Endothelial cell (in vitro differentiated cells): Measurements from ENCODE around the gene OTULINL. TPM values are rescaled to one million over a fixed set of nuclear protein-coding genes. Genes with fewer than 3 reads are reported as not detected.

Experiments
- DNase-seq: peaks from one replicate; pipeline ENCODE4 v3.0.0; 2021; ENCODE audit warnings: low spot score
- H3K27ac Mint-ChIP-seq: one replicate; pipeline ENCODE4 v1.8.0; 2021; ENCODE audit warnings: mixed read lengths, inconsistent platforms; ENCODE audit not compliant: unreplicated experiment
- H3K27me3 Mint-ChIP-seq: one replicate; pipeline ENCODE4 v1.8.0; 2021; ENCODE audit warnings: mild to moderate bottlenecking, moderate library complexity, mixed read lengths, inconsistent platforms; ENCODE audit not compliant: unreplicated experiment
- H3K36me3 Mint-ChIP-seq: one replicate; pipeline ENCODE4 v1.8.0; 2021; ENCODE audit warnings: mild to moderate bottlenecking, low read depth, mixed read lengths, inconsistent platforms; ENCODE audit not compliant: unreplicated experiment
- H3K4me1 Mint-ChIP-seq: one replicate; pipeline ENCODE4 v1.8.0; 2021; ENCODE audit warnings: mild to moderate bottlenecking, mixed read lengths, inconsistent platforms; ENCODE audit not compliant: unreplicated experiment
- H3K4me3 Mint-ChIP-seq: one replicate; pipeline ENCODE4 v1.8.0; 2021; ENCODE audit warnings: mild to moderate bottlenecking, mixed read lengths, inconsistent platforms; ENCODE audit not compliant: unreplicated experiment
- H3K9me3 Mint-ChIP-seq: one replicate; pipeline ENCODE4 v1.8.0; 2021; ENCODE audit warnings: mixed read lengths, inconsistent platforms; ENCODE audit not compliant: unreplicated experiment
- long read RNA-seq: library from polyadenylated mRNA; unstranded; transcript quantifications from one replicate; pipeline ENCODE4 v2.0.0, GENCODE V29; 2020; ENCODE audit not compliant: unreplicated experiment
- total RNA-seq: library from RNA; stranded (reverse); fragmentation: NEBNext Ultra II Directional; extraction: Animal tissue kit (Norgen Biotek cat#: 25700); gene quantifications from one replicate; pipeline ENCODE4 v1.2.1, GENCODE V29; 2021; ENCODE audit not compliant: unreplicated experiment
- TF ChIP-seq, protein P1 (sequence below): fragments of 200-600 bp; sonication (generic); IDR thresholded peaks from one replicate; pipeline ENCODE4 v1.5.0; 2021; ENCODE audit warnings: antibody characterized with exemption; ENCODE audit not compliant: unreplicated experiment

Gene OTULINL
- total RNA-seq: 5.8 TPM
- long read RNA-seq, partial matches to known transcripts: 0 of 5 reads
- long read RNA-seq, other reads (novel, unspliced or antisense): 2 of 5 reads

DNA sequence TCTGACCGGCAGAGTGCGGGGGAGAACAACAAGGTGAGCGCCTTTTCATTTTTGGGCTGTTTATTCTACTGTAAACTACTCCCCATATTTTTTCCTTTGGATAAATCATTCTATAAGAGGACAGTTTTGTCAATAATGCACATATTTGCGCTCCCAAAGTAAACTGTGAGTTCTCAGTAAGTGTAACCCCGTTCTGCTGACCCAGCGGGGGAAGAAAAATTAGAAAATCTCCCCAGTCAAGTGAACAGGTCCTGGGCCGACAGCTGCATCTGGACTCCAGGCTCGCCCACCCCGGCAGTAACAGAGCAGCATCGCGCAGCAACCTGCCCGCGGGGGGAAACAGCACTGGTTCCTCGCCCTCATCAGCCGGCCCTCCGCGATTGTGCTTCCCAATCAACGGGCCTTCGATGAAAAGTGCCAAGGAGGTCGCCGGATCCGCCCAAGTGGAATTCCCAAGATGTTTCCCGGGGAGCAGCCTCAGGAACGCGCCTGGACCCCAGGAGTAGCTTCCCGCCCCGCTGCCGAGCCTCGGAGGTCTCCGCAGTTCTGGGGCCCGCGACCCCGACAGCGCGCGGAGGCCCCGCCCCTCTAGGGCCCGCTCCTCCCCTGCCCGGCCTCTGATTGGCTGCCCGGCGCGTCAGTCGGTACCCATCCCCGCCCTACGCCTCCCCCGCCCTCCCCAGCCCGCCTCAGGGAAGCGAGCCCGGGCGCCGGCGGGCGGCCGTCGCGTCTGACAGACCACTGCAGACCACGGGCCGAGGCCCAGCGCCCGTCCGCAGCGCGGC lies at the start of gene OTULINL:
Gene OTULINL, plus strand, starts transcription at position 687 of the 785 bp plus-strand sequence. CDS start 103 bp downstream, outside the sequence.
- Mint-ChIP-seq H3K27ac (no peak within 1 kb of the TSS), H3K27me3 (peaks cover 4% of the 10 kb centered on the region), H3K36me3 (peaks cover 6% of the 10 kb centered on the region), H3K4me1 (peaks cover 5% of the 10 kb centered on the region), H3K4me3 (peak within 1 kb of the TSS; percentile 81), H3K9me3 (no peaks in the 10 kb centered on the region)
- DNase-seq: peak; percentile 93
- TF ChIP-seq, protein P1, sequence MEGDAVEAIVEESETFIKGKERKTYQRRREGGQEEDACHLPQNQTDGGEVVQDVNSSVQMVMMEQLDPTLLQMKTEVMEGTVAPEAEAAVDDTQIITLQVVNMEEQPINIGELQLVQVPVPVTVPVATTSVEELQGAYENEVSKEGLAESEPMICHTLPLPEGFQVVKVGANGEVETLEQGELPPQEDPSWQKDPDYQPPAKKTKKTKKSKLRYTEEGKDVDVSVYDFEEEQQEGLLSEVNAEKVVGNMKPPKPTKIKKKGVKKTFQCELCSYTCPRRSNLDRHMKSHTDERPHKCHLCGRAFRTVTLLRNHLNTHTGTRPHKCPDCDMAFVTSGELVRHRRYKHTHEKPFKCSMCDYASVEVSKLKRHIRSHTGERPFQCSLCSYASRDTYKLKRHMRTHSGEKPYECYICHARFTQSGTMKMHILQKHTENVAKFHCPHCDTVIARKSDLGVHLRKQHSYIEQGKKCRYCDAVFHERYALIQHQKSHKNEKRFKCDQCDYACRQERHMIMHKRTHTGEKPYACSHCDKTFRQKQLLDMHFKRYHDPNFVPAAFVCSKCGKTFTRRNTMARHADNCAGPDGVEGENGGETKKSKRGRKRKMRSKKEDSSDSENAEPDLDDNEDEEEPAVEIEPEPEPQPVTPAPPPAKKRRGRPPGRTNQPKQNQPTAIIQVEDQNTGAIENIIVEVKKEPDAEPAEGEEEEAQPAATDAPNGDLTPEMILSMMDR: no peak

DNA sequence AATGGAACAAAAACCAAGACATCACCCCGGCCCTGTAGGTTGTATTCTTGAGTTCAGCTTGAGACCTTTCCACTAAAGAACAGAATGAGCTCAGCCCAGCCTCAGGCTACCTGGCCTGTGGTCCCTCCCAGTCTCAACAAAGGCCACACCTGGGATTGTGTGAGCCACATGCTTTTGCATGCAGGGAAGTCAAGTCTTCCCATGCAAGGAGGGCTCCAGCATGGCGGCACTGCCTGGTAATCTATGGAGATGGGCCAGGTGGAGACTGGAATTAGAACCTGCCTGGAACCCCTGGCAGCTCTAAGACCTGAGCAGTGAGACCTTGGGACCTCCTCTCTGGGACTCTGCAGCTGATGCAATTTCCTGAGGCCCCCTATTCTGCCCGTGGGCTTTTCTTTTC lies 49.4 kb upstream of the OTULINL start:
- no peaks in the 10 kb centered on the region for H3K9me3 Mint-ChIP-seq
- TF ChIP-seq, protein P1: no peak
- peaks cover 8% of the 10 kb centered on the region for H3K4me1 Mint-ChIP-seq
- no peak overlapping the region for H3K27ac Mint-ChIP-seq
- no peaks in the 10 kb centered on the region for H3K36me3 Mint-ChIP-seq
- no peak for DNase-seq
- no peaks in the 10 kb centered on the region for H3K27me3 Mint-ChIP-seq
- no peak overlapping the region for H3K4me3 Mint-ChIP-seq

DNA sequence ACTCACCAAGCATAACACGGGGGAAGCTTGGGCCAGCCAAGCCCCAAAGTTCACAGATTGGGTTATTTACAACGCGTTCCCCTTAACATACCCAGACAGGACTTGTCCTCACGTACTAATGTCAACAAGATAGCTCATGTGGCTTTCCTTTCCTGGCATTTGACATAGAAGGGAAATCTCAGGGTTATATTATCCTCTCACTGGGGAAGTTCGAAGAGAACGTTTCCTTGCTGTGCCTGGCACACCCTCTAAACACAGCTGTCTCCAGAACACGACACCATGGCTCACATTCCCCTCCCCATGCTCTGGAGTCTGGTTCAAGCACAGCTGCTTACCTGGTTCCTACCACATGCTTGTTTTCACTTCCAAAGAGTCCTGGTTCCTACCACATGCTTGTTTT lies 46.8 kb upstream of the OTULINL start:
- TF ChIP-seq, protein P1: no peak
- Mint-ChIP-seq H3K27ac (peak overlapping the region; percentile 42), H3K27me3 (peaks cover 2% of the 10 kb centered on the region), H3K4me1 (peaks cover 8% of the 10 kb centered on the region), H3K4me3 (no peak overlapping the region), H3K9me3 (no peaks in the 10 kb centered on the region), H3K36me3 (no peaks in the 10 kb centered on the region)
- DNase-seq: no peak

DNA sequence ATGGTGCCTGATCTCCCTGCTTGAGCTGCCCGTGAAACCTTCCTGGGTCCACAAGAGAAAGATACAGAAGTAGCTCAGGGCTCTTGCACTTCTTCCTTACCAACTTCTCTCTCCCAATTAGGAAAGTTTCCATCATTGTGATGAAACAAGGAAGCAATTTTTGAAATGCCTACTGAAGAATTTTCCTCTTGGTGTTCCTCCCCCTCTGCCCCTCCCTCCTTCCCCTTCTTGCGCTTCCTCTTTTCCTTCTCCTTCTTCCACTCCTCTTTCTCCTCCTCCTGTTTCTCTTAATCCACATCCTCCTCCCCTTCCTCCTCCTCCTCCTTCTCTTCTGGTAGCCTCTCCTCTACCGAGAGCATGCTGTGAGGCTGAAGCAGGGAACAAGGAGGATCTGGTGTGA lies 36.3 kb upstream of the OTULINL start:
- H3K4me3 Mint-ChIP-seq: no peak overlapping the region
- no peaks in the 10 kb centered on the region for H3K9me3 Mint-ChIP-seq
- DNase-seq: no peak

More for the DNA sequence above, 36.3 kb upstream of the OTULINL start:
- Mint-ChIP-seq H3K27ac (no peak overlapping the region), H3K36me3 (peaks cover 4% of the 10 kb centered on the region), H3K4me1 (no peaks in the 10 kb centered on the region), H3K27me3 (peaks cover 1% of the 10 kb centered on the region)
- TF ChIP-seq, protein P1: no peak
